HFF-Myc (cell line): Measurements from ENCODE around the gene HMCES.

ENCODE experiments used
- DNase-seq: peaks from one replicate; pipeline ENCODE4 v3.0.0-alpha.2; 2011; ENCODE audit warnings: low read depth; ENCODE audit errors: extremely low read depth
- H3K4me3 ChIP-seq: replicated peaks from 2 replicates; pipeline ENCODE4 v1.5.1; 2011; ENCODE audit warnings: low read depth, mild to moderate bottlenecking, control low read depth, low read length
- CTCF ChIP-seq: IDR thresholded peaks from 2 replicates; pipeline ENCODE4 v1.5.1; 2012; ENCODE audit warnings: mild to moderate bottlenecking, low read depth, low read length, control low read depth; ENCODE audit errors: missing control alignments

The HMCES gene

GRCh38 chr3:129281726-129282125 lies 3.1 kb downstream of the HMCES start:
- no peak overlapping the region for H3K4me3 ChIP-seq
- DNase-seq: no peak
- TF ChIP-seq CTCF: no peak

DNA sequence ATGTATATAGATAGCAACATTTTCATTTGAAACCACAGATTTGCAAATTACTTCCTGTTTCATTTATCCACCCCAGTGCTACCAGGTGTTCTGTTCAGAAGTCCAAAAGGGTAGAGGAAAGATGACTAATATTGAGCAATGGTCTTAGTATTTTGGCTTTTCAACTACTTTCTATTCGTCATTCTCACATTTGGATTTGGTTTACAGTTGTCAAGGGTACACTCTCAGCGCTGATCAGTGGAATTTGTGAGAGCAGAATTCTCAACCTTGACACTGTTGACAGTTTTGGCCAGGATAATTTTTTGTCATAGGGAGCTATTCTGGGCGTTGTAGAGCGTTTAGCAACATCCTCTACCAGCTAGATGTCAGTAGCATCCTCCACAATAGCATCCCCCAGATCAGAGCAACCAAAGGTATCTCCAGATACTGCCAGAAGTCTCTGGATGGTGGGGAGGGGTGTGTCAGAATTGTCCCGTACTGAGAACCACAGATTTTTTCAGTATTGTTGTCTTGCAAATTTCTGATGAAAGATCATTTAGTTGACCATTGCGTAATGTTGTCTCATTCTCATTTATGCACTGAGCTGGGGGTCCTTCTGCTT lies 4.2 kb downstream of the HMCES start:
- TF ChIP-seq CTCF: no peak
- H3K4me3 ChIP-seq: no peak overlapping the region
- DNase-seq: no peak

DNA sequence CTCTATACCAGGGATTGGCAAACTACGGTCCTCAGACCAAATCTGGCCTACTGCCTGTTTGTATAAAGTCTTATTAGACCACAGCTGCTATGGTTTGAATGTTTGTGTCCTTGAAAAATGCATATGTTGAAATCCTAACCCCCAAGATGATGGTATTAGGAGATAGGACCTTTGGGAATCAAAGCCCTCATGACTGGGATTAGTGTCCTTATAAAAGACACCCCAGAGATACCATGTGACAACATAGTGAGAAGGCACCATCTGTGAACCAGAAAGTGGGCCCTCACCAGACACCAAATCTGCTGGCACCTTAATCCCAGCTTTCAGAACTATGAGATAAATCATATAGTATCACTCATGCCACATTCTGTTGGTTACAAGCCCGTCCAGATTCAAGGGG lies 7.4 kb downstream of the HMCES start:
- DNase-seq: no peak
- H3K4me3 ChIP-seq: no peak overlapping the region
- TF ChIP-seq CTCF: no peak

GRCh38 chr3:129288446-129288845 lies 9.8 kb downstream of the HMCES start:
- H3K4me3 ChIP-seq: no peak overlapping the region
- no peak for TF ChIP-seq CTCF

DNA sequence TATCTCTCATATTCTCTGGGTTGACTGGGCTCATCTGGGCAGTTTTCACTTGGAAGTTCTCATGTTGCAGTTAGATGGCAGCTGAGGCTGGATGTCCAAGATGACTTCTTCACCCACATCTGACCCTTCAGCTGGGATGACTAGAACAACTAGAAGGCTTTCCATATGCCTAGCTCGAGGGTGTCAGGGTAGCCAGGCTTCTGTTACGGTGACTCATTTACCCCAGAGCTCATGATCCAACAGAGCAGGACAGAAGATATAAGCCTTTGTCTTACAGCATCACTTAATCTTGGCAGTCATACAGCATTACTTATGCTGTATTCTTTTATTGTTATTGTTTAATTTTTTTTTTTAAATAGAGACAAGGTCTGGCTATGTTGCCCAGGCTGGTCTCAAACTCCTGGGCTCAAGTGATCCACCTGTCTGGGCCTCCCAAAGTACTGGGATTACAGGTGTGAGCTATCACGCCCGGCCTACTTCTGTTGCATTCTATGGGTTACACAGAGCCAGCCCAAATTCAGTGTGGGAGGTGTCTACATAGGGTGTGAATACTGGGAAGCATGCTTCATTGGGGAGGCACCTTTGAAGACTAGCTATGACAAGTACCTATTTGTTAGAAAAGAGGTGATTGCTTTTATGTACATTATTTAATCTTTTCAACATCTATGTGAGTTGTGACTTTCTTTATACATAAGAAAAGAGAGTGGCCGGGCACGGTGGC lies 10.7 kb downstream of the HMCES start:
- TF ChIP-seq CTCF: no peak
- DNase-seq: peak; percentile 26
- no peak overlapping the region for H3K4me3 ChIP-seq

More at GRCh38 chr3:129288446-129288845, 9.8 kb downstream of the HMCES start:
- no peak for DNase-seq

DNA sequence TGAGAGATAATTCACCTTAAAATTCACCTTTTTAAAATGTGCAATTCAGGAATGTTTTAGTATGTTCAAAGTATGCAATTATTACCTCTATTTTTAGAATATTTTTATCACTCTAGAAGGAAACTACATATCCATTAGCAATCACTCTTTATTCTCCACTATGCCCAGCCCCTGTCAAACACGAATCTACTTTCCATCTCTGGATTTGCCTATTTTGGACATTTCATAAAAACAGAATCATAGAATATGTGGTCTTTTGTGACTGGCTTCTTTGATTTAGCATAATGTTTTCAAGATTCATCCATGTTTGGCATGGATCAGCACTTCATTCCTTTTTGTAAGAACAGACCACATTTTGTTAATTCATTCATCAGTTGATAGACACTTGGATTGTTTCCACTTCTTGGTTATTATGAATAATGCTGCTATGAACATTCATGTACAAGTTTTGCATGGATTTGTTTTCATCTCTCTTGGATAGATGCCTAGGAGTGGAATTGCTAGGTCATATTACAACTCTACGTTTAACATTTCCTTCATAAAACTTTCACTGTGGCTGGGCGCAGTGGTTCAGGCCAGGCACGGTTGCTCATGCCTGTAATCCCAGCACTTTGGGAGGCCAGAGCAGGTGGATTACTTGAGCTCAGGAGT lies 12.7 kb downstream of the HMCES start:
- TF ChIP-seq CTCF: no peak
- no peak for DNase-seq
- H3K4me3 ChIP-seq: no peak overlapping the region
